H1 (cell line): ENCODE data around the gene SNX13. TPM values are rescaled to one million over a fixed set of nuclear protein-coding genes. Genes with fewer than 3 reads are reported as not detected.

Experiments used
- CTCF ChIA-PET: fragments of 300-600 bp; sonication (Branson Sonifier 250); formaldehyde crosslinking; loops from one replicate; lab custom pipeline; 2021; ENCODE audit not compliant: partially characterized antibody; lab: Charles Lee
- POLR2A ChIA-PET: fragments of 300-600 bp; sonication (Branson Sonifier 250); formaldehyde crosslinking; loops from one replicate; lab custom pipeline; 2021; ENCODE audit warnings: inconsistent platforms; ENCODE audit not compliant: partially characterized antibody; lab: Charles Lee
- DNase-seq, 2 experiments: peaks; one replicate each; pipeline versions ENCODE4 v3.0.0 to v3.0.0-alpha.2; 2010 to 2022; ENCODE audit warnings: low spot score in 2 of 2, low read depth in 1 of 2, mixed read lengths in 1 of 2
- FAIRE-seq: peaks from 2 replicates; lab custom pipeline; 2011; peaks lifted over from hg19 to GRCh38; lab: Jason Lieb, UNC
- H2AFZ ChIP-seq: 2 replicates; pipeline ENCODE4 v1.8.1; 2012; ENCODE audit warnings: low read length, inconsistent platforms
- H2AK5ac ChIP-seq: 2 replicates; pipeline ENCODE4 v1.6.1; 2013; ENCODE audit warnings: low read depth, low read length
- H2BK120ac ChIP-seq: replicated peaks from 2 replicates; pipeline ENCODE3; 2013; ENCODE audit warnings: low read depth, low read length, inconsistent platforms
- H2BK12ac ChIP-seq: 2 replicates; pipeline ENCODE4 v1.6.1; 2013; ENCODE audit warnings: low read depth, low read length
- H2BK15ac ChIP-seq: 2 replicates; pipeline ENCODE4 v1.6.1; 2013; ENCODE audit warnings: low read length
- H2BK20ac ChIP-seq: 2 replicates; pipeline ENCODE4 v1.6.1; 2013; ENCODE audit warnings: low read length
- H2BK5ac ChIP-seq: 2 replicates; pipeline ENCODE4 v1.6.1; 2013; ENCODE audit warnings: low read depth, low read length
- H3K14ac ChIP-seq: 2 replicates; pipeline ENCODE4 v1.6.1; 2013; ENCODE audit warnings: inconsistent platforms; ENCODE audit not compliant: insufficient read length
- H3K18ac ChIP-seq: 2 replicates; pipeline ENCODE4 v1.6.1; 2013; ENCODE audit warnings: low read length; ENCODE audit errors: extremely low read depth
- H3K23ac ChIP-seq: 2 replicates; pipeline ENCODE4 v1.6.1; 2013; ENCODE audit warnings: inconsistent platforms; ENCODE audit not compliant: insufficient read length
- H3K23me2 ChIP-seq: 2 replicates; pipeline ENCODE4 v1.6.1; 2013; ENCODE audit warnings: low read depth, low read length
- H3K27ac ChIP-seq: 2 replicates; pipeline ENCODE4 v1.6.1; 2011; ENCODE audit warnings: low read depth, low read length, inconsistent platforms
- H3K27me3 ChIP-seq, 4 experiments: replicated peaks in 1 of 4; 1 replicate in 1 of 4; 2 replicates in 3 of 4; pipeline versions ENCODE4 v1.6.1 to v1.8.1; 2011 to 2013; ENCODE audit warnings: low read length in 3 of 4, mild to moderate bottlenecking in 3 of 4, inconsistent platforms in 2 of 4, mixed read lengths in 2 of 4, moderate library complexity in 1 of 4; ENCODE audit not compliant: control insufficient read depth in 3 of 4, insufficient read depth in 3 of 4; ENCODE audit errors: extremely low read depth in 1 of 4
- H3K36me3 ChIP-seq, 4 experiments: 2 replicates each; pipeline versions ENCODE4 v1.6.1 to v1.8.1; 2011 to 2013; ENCODE audit warnings: mild to moderate bottlenecking in 4 of 4, low read length in 3 of 4, moderate library complexity in 2 of 4, control low read depth in 1 of 4, inconsistent platforms in 1 of 4; ENCODE audit not compliant: insufficient read depth in 4 of 4, control insufficient read depth in 2 of 4
- H3K4ac ChIP-seq: replicated peaks from 2 replicates; pipeline ENCODE3; 2013; ENCODE audit warnings: low read length, low read depth, mixed read lengths, inconsistent platforms; ENCODE audit not compliant: insufficient read length
- H3K4me1 ChIP-seq, 4 experiments: replicated peaks in 1 of 4; 1 replicate in 1 of 4; 2 replicates in 3 of 4; pipeline versions ENCODE4 v1.6.1 to v1.8.1; 2011 to 2013; ENCODE audit warnings: low read length in 3 of 4, inconsistent platforms in 2 of 4, mixed read lengths in 1 of 4; ENCODE audit not compliant: insufficient read depth in 4 of 4, control insufficient read depth in 3 of 4
- H3K4me2 ChIP-seq, 2 experiments: 2 replicates each; pipeline versions ENCODE4 v1.6.1 to v1.8.1; 2011 to 2013; ENCODE audit warnings: low read depth in 2 of 2, low read length in 2 of 2, control low read depth in 1 of 2, inconsistent platforms in 1 of 2, mild to moderate bottlenecking in 1 of 2; ENCODE audit not compliant: insufficient read depth in 1 of 2
- H3K4me3 ChIP-seq, 4 experiments: fragments of 200-600, 300-600 bp in 1 of 4; sonication (generic), shearing (Covaris generic), sonication (Bioruptor Twin) in 1 of 4; 2 replicates each; pipeline versions ENCODE4 v1.5.1 to v1.8.1; 2011 to 2016; ENCODE audit warnings: low read length in 4 of 4, low read depth in 3 of 4, control low read depth in 2 of 4, inconsistent platforms in 2 of 4, mild to moderate bottlenecking in 2 of 4, mixed read lengths in 1 of 4, moderate library complexity in 1 of 4; ENCODE audit not compliant: insufficient read depth in 2 of 4; ENCODE audit errors: extremely low read depth in 1 of 4
- H3K56ac ChIP-seq: replicated peaks from 2 replicates; pipeline ENCODE3; 2013; ENCODE audit warnings: low read depth, mild to moderate bottlenecking, mixed read lengths, low read length, inconsistent platforms; ENCODE audit not compliant: insufficient read length
- H3K79me1 ChIP-seq: 2 replicates; pipeline ENCODE4 v1.6.1; 2013; ENCODE audit warnings: low read depth, low read length, control low read depth
- H3K79me2 ChIP-seq, 2 experiments: 2 replicates each; pipeline versions ENCODE4 v1.6.1 to v1.8.1; 2012 to 2013; ENCODE audit warnings: low read length in 2 of 2, mild to moderate bottlenecking in 2 of 2, inconsistent platforms in 1 of 2; ENCODE audit not compliant: insufficient read depth in 2 of 2, control insufficient read depth in 1 of 2
- H3K9ac ChIP-seq, 4 experiments: replicated peaks in 1 of 4; 1 replicate in 1 of 4; 2 replicates in 3 of 4; pipeline versions ENCODE4 v1.6.1 to v1.8.1; 2011 to 2013; ENCODE audit warnings: low read depth in 3 of 4, low read length in 3 of 4, control low read depth in 2 of 4, mild to moderate bottlenecking in 2 of 4, moderate library complexity in 2 of 4, inconsistent platforms in 1 of 4; ENCODE audit errors: extremely low read depth in 1 of 4
- H3K9me3 ChIP-seq, 2 experiments: 2 replicates each; pipeline versions ENCODE4 v1.6.1 to v1.8.1; 2012 to 2013; ENCODE audit warnings: mild to moderate bottlenecking in 2 of 2, moderate library complexity in 2 of 2, control low read depth in 1 of 2, inconsistent platforms in 1 of 2, low read depth in 1 of 2, low read length in 1 of 2, mixed read lengths in 1 of 2; ENCODE audit not compliant: insufficient read depth in 2 of 2
- H4K20me1 ChIP-seq, 2 experiments: replicated peaks in 1 of 2; 2 replicates each; pipeline versions ENCODE3 to v1.8.1; 2011 to 2013; ENCODE audit warnings: inconsistent platforms in 2 of 2, low read length in 2 of 2, mild to moderate bottlenecking in 1 of 2; ENCODE audit not compliant: insufficient read depth in 2 of 2, control insufficient read depth in 1 of 2
- H4K5ac ChIP-seq: 2 replicates; pipeline ENCODE4 v1.6.1; 2013; ENCODE audit warnings: low read length, low read depth, mixed read lengths, inconsistent platforms; ENCODE audit not compliant: insufficient read length
- H4K8ac ChIP-seq: 2 replicates; pipeline ENCODE4 v1.8.0; 2013; ENCODE audit warnings: mild to moderate bottlenecking, moderate library complexity, low read length, inconsistent platforms; ENCODE audit not compliant: insufficient read depth; ENCODE audit errors: extremely low read depth
- H4K91ac ChIP-seq: replicated peaks from 2 replicates; pipeline ENCODE3; 2013; ENCODE audit warnings: low read length, mixed read lengths, inconsistent platforms; ENCODE audit not compliant: insufficient read length
- CEBPB ChIP-seq: IDR thresholded peaks from 2 replicates; pipeline ENCODE4 v1.6.1; 2012; ENCODE audit warnings: low read depth, low read length
- EGR1 ChIP-seq: IDR thresholded peaks from 2 replicates; pipeline ENCODE4 v1.6.1; 2011; ENCODE audit warnings: low read depth, low read length, borderline replicate concordance
- EZH2 ChIP-seq: fragments of 200-600 bp; sonication (generic); IDR thresholded peaks from 2 replicates; pipeline ENCODE4 v1.7.1; 2012; ENCODE audit warnings: low read depth, mild to moderate bottlenecking, moderate library complexity, low read length, inconsistent platforms; ENCODE audit not compliant: severe bottlenecking
- HDAC2 ChIP-seq, 2 experiments: fragments of 300-600 bp in 1 of 2; sonication (generic) in 1 of 2; IDR thresholded peaks; 2 replicates each; pipeline ENCODE4 v1.6.1; 2011 to 2012; ENCODE audit warnings: low read depth in 2 of 2, low read length in 2 of 2, mild to moderate bottlenecking in 2 of 2, moderate library complexity in 2 of 2, borderline replicate concordance in 1 of 2, inconsistent platforms in 1 of 2
- POLR2A ChIP-seq, 2 experiments: IDR thresholded peaks; 1 replicate in 1 of 2; 2 replicates in 1 of 2; pipeline ENCODE4 v1.6.1; 2011; ENCODE audit warnings: low read depth in 2 of 2, low read length in 2 of 2, mild to moderate bottlenecking in 2 of 2; ENCODE audit errors: control extremely low read depth in 1 of 2
- RXRA ChIP-seq: IDR thresholded peaks from 2 replicates; pipeline ENCODE4 v1.6.1; 2011; ENCODE audit warnings: low read depth, mild to moderate bottlenecking, low read length, moderate library complexity; ENCODE audit not compliant: insufficient read depth
- SAP30 ChIP-seq: fragments of 300-600 bp; sonication (generic); IDR thresholded peaks from 2 replicates; pipeline ENCODE4 v1.7.1; 2012; ENCODE audit warnings: low read length, moderate library complexity, mild to moderate bottlenecking, inconsistent platforms; ENCODE audit not compliant: insufficient read depth, insufficient replicate concordance
- SP2 ChIP-seq: IDR thresholded peaks from 2 replicates; pipeline ENCODE4 v1.6.1; 2012; ENCODE audit warnings: mild to moderate bottlenecking, low read length, inconsistent platforms
- SRF ChIP-seq: IDR thresholded peaks from 2 replicates; pipeline ENCODE4 v1.6.1; 2011; ENCODE audit warnings: mild to moderate bottlenecking, low read depth, low read length, moderate library complexity
- SUZ12 ChIP-seq: fragments of 200-600 bp; sonication (generic); IDR thresholded peaks from 2 replicates; pipeline ENCODE4 v1.6.1; 2012; ENCODE audit warnings: mild to moderate bottlenecking, inconsistent platforms, low read length, moderate library complexity, mixed read lengths
- TEAD4 ChIP-seq: IDR thresholded peaks from 2 replicates; pipeline ENCODE4 v1.6.1; 2012; ENCODE audit warnings: low read depth, low read length, inconsistent platforms, mixed read lengths
- ZNF274 ChIP-seq: IDR thresholded peaks from 2 replicates; pipeline ENCODE4 v1.7.0; 2012; ENCODE audit warnings: low read length, borderline replicate concordance; ENCODE audit errors: extremely low read depth
- WGBS, 2 experiments: shearing (Covaris generic) in 1 of 2; methylation state at CpG; one replicate each; pipeline versions ENCODE4 v1.1.6 to v1.1.7; 2013 to 2015; ENCODE audit warnings: low lambda C conversion rate in 2 of 2, mixed read lengths in 2 of 2, inconsistent platforms in 1 of 2, low coverage in 1 of 2, missing lambda C conversion rate in 1 of 2; ENCODE audit not compliant: insufficient replicate concordance in 2 of 2, insufficient coverage in 1 of 2, insufficient read length in 1 of 2; ENCODE audit errors: extremely low coverage in 1 of 2, missing lambda C conversion rate in 1 of 2; 5-methylcytosine and 5-hydroxymethylcytosine counted together
- polyA plus RNA-seq, 7 experiments: library from polyadenylated mRNA; depleted of rRNA in 3 of 7; stranded (reverse) in 5 of 7; unstranded in 2 of 7; fragments of >200 nt in 5 of 7; fragments of 200-250 nt in 2 of 7; gene quantifications; 1 replicate in 5 of 7; 2 replicates in 1 of 7; 4 replicates in 1 of 7; pipeline versions ENCODE4 v1.2.1 to v1.2.3, GENCODE V29; 2011 to 2013; ENCODE audit warnings: missing spikeins in 2 of 7, mixed read lengths in 2 of 7
- total RNA-seq: library from RNA; stranded (reverse); fragmentation: NEBNext Ultra II Directional; extraction: Animal tissue kit (Norgen Biotek cat#: 25700); gene quantifications from 2 replicates; pipeline ENCODE4 v1.2.1, GENCODE V29; 2021
- TF ChIP-seq, protein P1 (sequence below): IDR thresholded peaks from 2 replicates; pipeline ENCODE4 v1.6.1; 2012; ENCODE audit warnings: inconsistent platforms

SNX13 gene
- total and polyA plus RNA-seq, 2 of the 8 experiments (the other 6 are each of a cell fraction or from before 2014, with no cell fraction given), result 5.5 to 27.4 TPM

DNA sequence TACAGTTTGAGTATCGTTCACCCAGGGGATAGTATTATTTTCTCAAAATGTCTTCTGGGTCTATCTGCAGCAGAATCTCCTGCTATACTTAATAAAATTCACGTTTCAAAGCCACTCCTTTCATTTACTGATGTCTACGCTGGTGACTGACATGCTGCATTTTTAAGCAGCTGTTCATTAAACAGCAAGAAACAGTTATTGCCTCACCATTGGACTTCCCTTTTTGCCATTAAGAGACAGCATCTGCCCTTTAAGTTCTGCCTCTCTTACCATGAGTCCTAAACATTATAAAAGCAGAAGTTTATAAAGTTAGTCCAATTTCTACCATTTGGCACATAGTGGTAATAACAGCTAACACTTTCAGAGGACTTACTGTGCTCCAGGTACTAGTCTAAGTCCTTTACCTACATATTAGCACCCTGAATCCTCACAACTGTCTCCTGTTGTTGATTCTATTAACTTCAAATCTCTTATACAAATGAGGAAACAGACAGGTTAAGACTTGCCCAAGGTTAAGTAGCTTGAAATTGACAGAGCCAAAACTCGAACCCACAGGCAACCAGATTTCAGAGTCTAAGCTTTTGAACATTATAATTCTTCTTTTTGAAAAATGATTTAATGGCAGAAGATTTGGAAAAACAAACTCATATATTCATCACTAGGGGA lies 169.5 kb downstream of the SNX13 start:
- no peak overlapping the region for H3K23ac ChIP-seq
- no peak overlapping the region for H3K9ac ChIP-seq
- H2BK20ac ChIP-seq, result no peak overlapping the region
- H3K9me3 ChIP-seq, result no peaks in the 10 kb centered on the region
- no peak overlapping the region for H2BK12ac ChIP-seq
- no peak overlapping the region for H3K27ac ChIP-seq
- H2AFZ ChIP-seq, result no peak overlapping the region
- WGBS, 2 experiments, result 83% methylated on average over 4 of the region's 4 CpGs; no CpG with 5 or more reads in 1 of the 2 experiments
- no peaks in the 10 kb centered on the region for H3K79me1 ChIP-seq
- no peak for FAIRE-seq
- no peaks in the 10 kb centered on the region for H3K79me2 ChIP-seq
- H2AK5ac ChIP-seq, result no peak overlapping the region
- no peaks in the 10 kb centered on the region for H3K27me3 ChIP-seq
- ChIA-PET CTCF (interaction anchor here (0.6 to 8.9 kb wide), 57 partner anchors 10 to 1943 kb away, joined by 3 to 149 read pairs (median 4); partner anchors contain the start of gene SNX13), POLR2A (interaction anchor here (0.8 to 1.0 kb wide), 2 partner anchors 77 to 93 kb away, joined by 3 read pairs; no protein-coding TSS in a partner anchor)
- no peak overlapping the region for H2BK5ac ChIP-seq
- no peak overlapping the region for H3K14ac ChIP-seq
- no peak overlapping the region for H4K8ac ChIP-seq
- no peak overlapping the region for H4K5ac ChIP-seq
- H3K4me3 ChIP-seq, result no peak overlapping the region
- H4K91ac ChIP-seq, result no peak overlapping the region
- H3K56ac ChIP-seq, result no peak overlapping the region
- no peaks in the 10 kb centered on the region for H3K36me3 ChIP-seq
- no peak overlapping the region for H2BK120ac ChIP-seq
- H3K4me2 ChIP-seq, result no peak overlapping the region
- H2BK15ac ChIP-seq, result no peak overlapping the region
- H3K4me1 ChIP-seq, result peaks cover 0 to 8% (median 5%) of the 10 kb centered on the region in 4 experiments; a peak in 5 of 7 replicates
- no peak overlapping the region; the same call in 1 of the 2 replicates for H3K18ac ChIP-seq
- no peak for DNase-seq
- no peak overlapping the region for H3K4ac ChIP-seq
- H4K20me1 ChIP-seq, result no peaks in the 10 kb centered on the region
- H3K23me2 ChIP-seq, result no peaks in the 10 kb centered on the region
- no peak for TF ChIP-seq SP2
- TF ChIP-seq EGR1, result no peak
- TF ChIP-seq RXRA, result no peak
- TF ChIP-seq ZNF274, result no peak
- no peak for TF ChIP-seq SRF
- no peak for TF ChIP-seq SUZ12
- TF ChIP-seq HDAC2 (IDR thresholded peaks at IDR 0.05; ENCODE audit: borderline replicate concordance in 1 of 2, low read depth in 2 of 2, low read length in 2 of 2), result no peak
- TF ChIP-seq TEAD4, result no peak
- no peak for TF ChIP-seq SAP30
- TF ChIP-seq POLR2A (IDR thresholded peaks at IDR 0.05; ENCODE audit: control extremely low read depth in 1 of 2, low read depth in 2 of 2, low read length in 2 of 2), result no peak
- no peak for TF ChIP-seq EZH2
- TF ChIP-seq, protein P1, sequence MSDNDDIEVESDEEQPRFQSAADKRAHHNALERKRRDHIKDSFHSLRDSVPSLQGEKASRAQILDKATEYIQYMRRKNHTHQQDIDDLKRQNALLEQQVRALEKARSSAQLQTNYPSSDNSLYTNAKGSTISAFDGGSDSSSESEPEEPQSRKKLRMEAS, result no peak
- TF ChIP-seq CEBPB, result no peak
